ENCODE data around the gene CTNNBL1.
"Not testable (repeated sequence)": the region's sequence is repeated elsewhere in the genome, so short reads cannot be mapped to it uniquely, and the experiment has no call there.

Gene CTNNBL1

DNA sequence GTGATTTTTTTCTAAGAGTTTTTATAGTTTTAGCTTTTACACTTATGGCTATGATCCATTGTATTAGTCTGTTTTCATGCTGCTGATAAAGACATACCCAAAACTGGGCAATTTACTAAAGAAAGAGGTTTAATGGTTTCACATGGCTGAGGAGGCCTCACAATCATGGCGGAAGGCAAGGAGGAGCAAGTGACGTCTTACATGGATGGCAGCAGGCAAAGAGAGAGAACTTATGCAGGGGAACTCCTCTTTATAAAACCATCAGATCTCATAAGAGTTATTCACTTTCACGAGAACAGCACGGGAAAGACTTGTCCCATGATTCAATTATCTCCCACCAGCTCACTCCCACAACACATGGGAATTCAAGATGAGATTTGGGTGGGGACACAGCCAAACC is 29.2 kb upstream of the CTNNBL1 start:
- not testable (repeated sequence) for DNase-seq; H3K27ac ChIP-seq (ENCODE audit: low read depth, low read length); H4K8ac ChIP-seq (ENCODE audit: low read depth, low read length); H3K18ac ChIP-seq (ENCODE audit: low read length); H3K9ac ChIP-seq (ENCODE audit: low read length); H2BK15ac ChIP-seq (replicated peaks; ENCODE audit: low read depth); H3K4ac ChIP-seq (ENCODE audit: low read depth, low read length); H3K79me1 ChIP-seq (ENCODE audit: low read length); H2BK5ac ChIP-seq (ENCODE audit: low read length); H3K4me3 ChIP-seq (ENCODE audit: low read length); H3K36me3 ChIP-seq (ENCODE audit: control insufficient read depth, insufficient read depth, low read length); H3K79me2 ChIP-seq (ENCODE audit: control insufficient read depth, insufficient read depth, low read length); H3K56ac ChIP-seq (ENCODE audit: low read length); H2BK120ac ChIP-seq (ENCODE audit: low read depth, low read length); H3K4me1 ChIP-seq (ENCODE audit: control insufficient read depth, low read depth, low read length); H3K23ac ChIP-seq (ENCODE audit: low read length); H3K27me3 ChIP-seq (ENCODE audit: insufficient read depth, low read length, poor library complexity); H3K4me2 ChIP-seq (ENCODE audit: low read length); H2AK5ac ChIP-seq (ENCODE audit: low read length); H4K5ac ChIP-seq (ENCODE audit: low read length)
- no CpG with 5 or more reads among the region's 4 CpGs for WGBS (ENCODE audit: extremely low coverage, insufficient coverage, low lambda C conversion rate)

- no peak overlapping the region for H3K9ac ChIP-seq (ENCODE audit: low read length)
- no peaks in the 10 kb centered on the region for H3K79me1 ChIP-seq (ENCODE audit: low read length)
- no peaks in the 10 kb centered on the region for H3K79me2 ChIP-seq (ENCODE audit: control insufficient read depth, insufficient read depth, low read length)
- no peaks in the 10 kb centered on the region for H3K4me1 ChIP-seq (ENCODE audit: control insufficient read depth, low read depth, low read length)
- H3K27me3 ChIP-seq (ENCODE audit: insufficient read depth, low read length, poor library complexity): no peaks in the 10 kb centered on the region
- H2BK5ac ChIP-seq (ENCODE audit: low read length): no peak overlapping the region
- no CpG with 5 or more reads among the region's 9 CpGs for WGBS (ENCODE audit: extremely low coverage, insufficient coverage, low lambda C conversion rate)
- H3K27ac ChIP-seq (ENCODE audit: low read depth, low read length): no peak overlapping the region
- H3K4me3 ChIP-seq (ENCODE audit: low read length): no peak overlapping the region
- no peak overlapping the region for H4K8ac ChIP-seq (ENCODE audit: low read depth, low read length)
- H2AK5ac ChIP-seq (ENCODE audit: low read length): no peak overlapping the region
- H2BK120ac ChIP-seq (ENCODE audit: low read depth, low read length): no peak overlapping the region
- H3K4me2 ChIP-seq (ENCODE audit: low read length): no peak overlapping the region
- H4K5ac ChIP-seq (ENCODE audit: low read length): no peak overlapping the region
- H3K23ac ChIP-seq (ENCODE audit: low read length): no peak overlapping the region
- no peaks in the 10 kb centered on the region for H3K36me3 ChIP-seq (ENCODE audit: control insufficient read depth, insufficient read depth, low read length)
- no peak overlapping the region for H3K18ac ChIP-seq (ENCODE audit: low read length)
- H3K4ac ChIP-seq (ENCODE audit: low read depth, low read length): no peak overlapping the region
- DNase-seq: no peak
- H3K56ac ChIP-seq (ENCODE audit: low read length): no peak overlapping the region
- H2BK15ac ChIP-seq (replicated peaks; ENCODE audit: low read depth): no peak overlapping the region
Measured at GRCh38 chr20:37668166-37668565, 25.7 kb upstream of the CTNNBL1 start.

DNA sequence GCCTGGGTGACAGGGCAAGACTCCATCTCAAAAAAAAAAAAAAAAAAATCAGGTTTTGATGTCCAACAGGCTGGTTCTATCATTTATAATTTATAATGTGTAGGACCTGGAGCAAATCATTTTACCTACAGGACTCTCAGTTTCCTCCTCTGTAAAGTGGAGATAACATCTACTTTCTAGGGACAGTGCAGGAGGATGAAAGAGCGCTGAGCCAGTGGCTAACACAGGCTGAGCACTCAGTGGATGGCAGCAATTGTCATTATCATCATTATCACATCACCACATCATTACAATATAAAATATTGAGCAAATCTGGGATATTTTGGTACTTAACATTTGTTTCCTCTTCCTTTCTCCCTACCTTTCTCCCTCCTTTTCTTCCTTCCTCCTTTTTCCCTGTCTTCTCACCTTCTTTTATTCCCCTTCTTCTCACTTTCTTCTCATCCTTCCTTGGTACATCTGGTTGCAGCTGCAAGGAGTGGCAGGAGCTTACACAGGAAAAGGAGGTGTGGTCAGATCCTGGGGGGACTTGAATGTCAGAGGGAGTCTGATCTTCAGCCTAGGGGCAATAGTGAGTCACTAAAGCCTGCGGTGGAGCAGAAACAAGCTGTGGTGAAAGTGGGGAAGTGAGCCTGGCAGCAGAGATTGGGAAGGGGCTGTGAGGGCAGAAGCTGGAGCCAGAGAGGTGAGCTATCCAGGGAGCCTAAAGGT is 24.6 kb upstream of the CTNNBL1 start:
- no peak overlapping the region for H2BK5ac ChIP-seq (ENCODE audit: low read length)
- H4K8ac ChIP-seq (ENCODE audit: low read depth, low read length): no peak overlapping the region
- H3K36me3 ChIP-seq (ENCODE audit: control insufficient read depth, insufficient read depth, low read length): no peaks in the 10 kb centered on the region
- H3K27ac ChIP-seq (ENCODE audit: low read depth, low read length): no peak overlapping the region
- H3K4ac ChIP-seq (ENCODE audit: low read depth, low read length): no peak overlapping the region
- no peak overlapping the region for H3K56ac ChIP-seq (ENCODE audit: low read length)
- H2BK15ac ChIP-seq (replicated peaks; ENCODE audit: low read depth): no peak overlapping the region
- H3K23ac ChIP-seq (ENCODE audit: low read length): no peak overlapping the region
- no peak overlapping the region for H3K18ac ChIP-seq (ENCODE audit: low read length)
- no peaks in the 10 kb centered on the region for H3K4me1 ChIP-seq (ENCODE audit: control insufficient read depth, low read depth, low read length)
- no peak overlapping the region for H3K4me2 ChIP-seq (ENCODE audit: low read length)
- WGBS (ENCODE audit: extremely low coverage, insufficient coverage, low lambda C conversion rate): no CpG with 5 or more reads among the region's 2 CpGs
- H2AK5ac ChIP-seq (ENCODE audit: low read length): no peak overlapping the region
- no peak overlapping the region for H3K4me3 ChIP-seq (ENCODE audit: low read length)
- H4K5ac ChIP-seq (ENCODE audit: low read length): no peak overlapping the region
- H3K79me2 ChIP-seq (ENCODE audit: control insufficient read depth, insufficient read depth, low read length): no peaks in the 10 kb centered on the region
- no peak overlapping the region for H2BK120ac ChIP-seq (ENCODE audit: low read depth, low read length)
- no peak overlapping the region for H3K9ac ChIP-seq (ENCODE audit: low read length)
- no peaks in the 10 kb centered on the region for H3K79me1 ChIP-seq (ENCODE audit: low read length)
- H3K27me3 ChIP-seq (ENCODE audit: insufficient read depth, low read length, poor library complexity): no peaks in the 10 kb centered on the region
- peak; percentile 80 for DNase-seq

DNA sequence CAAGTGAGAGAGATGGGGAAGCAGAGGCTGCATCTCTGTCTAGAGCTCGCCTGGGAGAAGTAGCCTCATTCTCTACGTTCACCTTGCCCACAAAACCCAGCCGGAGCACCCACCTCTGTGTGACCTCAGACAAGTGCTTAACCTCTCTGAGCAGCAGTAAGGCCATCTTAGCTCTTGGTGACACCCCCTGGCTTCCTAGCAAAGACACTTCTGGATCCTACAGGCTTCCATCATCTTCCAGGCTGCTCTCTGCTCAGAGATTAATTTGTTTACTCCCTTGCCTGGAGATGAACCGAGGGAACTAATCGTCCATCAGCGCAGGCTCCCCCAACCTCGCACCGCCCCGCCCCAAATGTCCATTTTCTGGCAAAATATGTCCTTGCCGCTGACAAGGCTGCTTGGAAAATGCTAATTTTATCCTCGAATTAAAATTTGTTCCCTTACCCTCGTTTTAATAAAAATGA is 24.0 kb upstream of the CTNNBL1 start:
- Histone ChIP-seq H3K79me1 (ENCODE audit: low read length) (no peaks in the 10 kb centered on the region), H2BK5ac (ENCODE audit: low read length) (no peak overlapping the region), H3K36me3 (ENCODE audit: control insufficient read depth, insufficient read depth, low read length) (no peaks in the 10 kb centered on the region), H3K23ac (ENCODE audit: low read length) (no peak overlapping the region), H2AK5ac (ENCODE audit: low read length) (no peak overlapping the region), H4K5ac (ENCODE audit: low read length) (no peak overlapping the region), H3K79me2 (ENCODE audit: control insufficient read depth, insufficient read depth, low read length) (no peaks in the 10 kb centered on the region), H3K18ac (ENCODE audit: low read length) (no peak overlapping the region), H3K4ac (ENCODE audit: low read depth, low read length) (no peak overlapping the region), H3K4me2 (ENCODE audit: low read length) (no peak overlapping the region), H2BK120ac (ENCODE audit: low read depth, low read length) (no peak overlapping the region), H3K56ac (ENCODE audit: low read length) (no peak overlapping the region), H2BK15ac (replicated peaks; ENCODE audit: low read depth) (no peak overlapping the region), H3K4me1 (ENCODE audit: control insufficient read depth, low read depth, low read length) (no peaks in the 10 kb centered on the region), H4K8ac (ENCODE audit: low read depth, low read length) (no peak overlapping the region), H3K27me3 (ENCODE audit: insufficient read depth, low read length, poor library complexity) (no peaks in the 10 kb centered on the region), H3K9ac (ENCODE audit: low read length) (no peak overlapping the region), H3K4me3 (ENCODE audit: low read length) (no peak overlapping the region), H3K27ac (ENCODE audit: low read depth, low read length) (no peak overlapping the region)
- DNase-seq: no peak
- no CpG with 5 or more reads among the region's 12 CpGs for WGBS (ENCODE audit: extremely low coverage, insufficient coverage, low lambda C conversion rate)

GRCh38 chr20:37670351-37670791 is 23.5 kb upstream of the CTNNBL1 start:
- no peaks in the 10 kb centered on the region for H3K27me3 ChIP-seq (ENCODE audit: insufficient read depth, low read length, poor library complexity)
- no peak overlapping the region for H3K9ac ChIP-seq (ENCODE audit: low read length)
- no peaks in the 10 kb centered on the region for H3K4me1 ChIP-seq (ENCODE audit: control insufficient read depth, low read depth, low read length)
- H2AK5ac ChIP-seq (ENCODE audit: low read length): no peak overlapping the region
- H3K56ac ChIP-seq (ENCODE audit: low read length): no peak overlapping the region
- H3K79me2 ChIP-seq (ENCODE audit: control insufficient read depth, insufficient read depth, low read length): no peaks in the 10 kb centered on the region
- no peak overlapping the region for H2BK120ac ChIP-seq (ENCODE audit: low read depth, low read length)
- no peak overlapping the region for H3K23ac ChIP-seq (ENCODE audit: low read length)
- no peak overlapping the region for H4K8ac ChIP-seq (ENCODE audit: low read depth, low read length)
- H3K36me3 ChIP-seq (ENCODE audit: control insufficient read depth, insufficient read depth, low read length): no peaks in the 10 kb centered on the region
- H3K27ac ChIP-seq (ENCODE audit: low read depth, low read length): no peak overlapping the region
- H3K18ac ChIP-seq (ENCODE audit: low read length): no peak overlapping the region
- H3K79me1 ChIP-seq (ENCODE audit: low read length): no peaks in the 10 kb centered on the region
- no peak for DNase-seq
- H3K4me3 ChIP-seq (ENCODE audit: low read length): no peak overlapping the region
- no CpG with 5 or more reads among the region's 18 CpGs for WGBS (ENCODE audit: extremely low coverage, insufficient coverage, low lambda C conversion rate)
- H3K4ac ChIP-seq (ENCODE audit: low read depth, low read length): no peak overlapping the region
- no peak overlapping the region for H2BK15ac ChIP-seq (replicated peaks; ENCODE audit: low read depth)
- no peak overlapping the region for H4K5ac ChIP-seq (ENCODE audit: low read length)
- no peak overlapping the region for H2BK5ac ChIP-seq (ENCODE audit: low read length)
- H3K4me2 ChIP-seq (ENCODE audit: low read length): no peak overlapping the region

- no peak overlapping the region for H3K4me2 ChIP-seq (ENCODE audit: low read length)
Measured at GRCh38 chr20:37672143-37672542, 21.7 kb upstream of the CTNNBL1 start.

More at GRCh38 chr20:37672143-37672542, 21.7 kb upstream of the CTNNBL1 start:
- no peak overlapping the region for H3K18ac ChIP-seq (ENCODE audit: low read length)
- no peak overlapping the region for H3K4ac ChIP-seq (ENCODE audit: low read depth, low read length)
- H3K56ac ChIP-seq (ENCODE audit: low read length): no peak overlapping the region
- H3K4me1 ChIP-seq (ENCODE audit: control insufficient read depth, low read depth, low read length): no peaks in the 10 kb centered on the region
- no peaks in the 10 kb centered on the region for H3K79me2 ChIP-seq (ENCODE audit: control insufficient read depth, insufficient read depth, low read length)
- H3K79me1 ChIP-seq (ENCODE audit: low read length): no peaks in the 10 kb centered on the region
- H3K23ac ChIP-seq (ENCODE audit: low read length): no peak overlapping the region
- WGBS (ENCODE audit: extremely low coverage, insufficient coverage, low lambda C conversion rate): no CpG with 5 or more reads among the region's 3 CpGs
- H2BK5ac ChIP-seq (ENCODE audit: low read length): no peak overlapping the region
- DNase-seq: no peak
- no peak overlapping the region for H4K8ac ChIP-seq (ENCODE audit: low read depth, low read length)
- H3K9ac ChIP-seq (ENCODE audit: low read length): no peak overlapping the region
- no peak overlapping the region for H2BK15ac ChIP-seq (replicated peaks; ENCODE audit: low read depth)
- no peaks in the 10 kb centered on the region for H3K27me3 ChIP-seq (ENCODE audit: insufficient read depth, low read length, poor library complexity)
- H3K27ac ChIP-seq (ENCODE audit: low read depth, low read length): no peak overlapping the region
- H2BK120ac ChIP-seq (ENCODE audit: low read depth, low read length): no peak overlapping the region
- no peak overlapping the region for H4K5ac ChIP-seq (ENCODE audit: low read length)
- no peak overlapping the region for H3K4me3 ChIP-seq (ENCODE audit: low read length)
- no peaks in the 10 kb centered on the region for H3K36me3 ChIP-seq (ENCODE audit: control insufficient read depth, insufficient read depth, low read length)
- no peak overlapping the region for H2AK5ac ChIP-seq (ENCODE audit: low read length)
